GM18858 (cell line): ENCODE measurements around the gene LY6G6D.
A peak's percentile ranks its signal among the peaks of the same experiment; 100 is the strongest.

Experiments
- ATAC-seq: cut with Tn5 transposase; IDR thresholded peaks from one replicate; pipeline ENCODE4 v1.9.1; 2021; ENCODE audit not compliant: unreplicated experiment

The LY6G6D gene, protein sequence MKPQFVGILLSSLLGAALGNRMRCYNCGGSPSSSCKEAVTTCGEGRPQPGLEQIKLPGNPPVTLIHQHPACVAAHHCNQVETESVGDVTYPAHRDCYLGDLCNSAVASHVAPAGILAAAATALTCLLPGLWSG

DNA sequence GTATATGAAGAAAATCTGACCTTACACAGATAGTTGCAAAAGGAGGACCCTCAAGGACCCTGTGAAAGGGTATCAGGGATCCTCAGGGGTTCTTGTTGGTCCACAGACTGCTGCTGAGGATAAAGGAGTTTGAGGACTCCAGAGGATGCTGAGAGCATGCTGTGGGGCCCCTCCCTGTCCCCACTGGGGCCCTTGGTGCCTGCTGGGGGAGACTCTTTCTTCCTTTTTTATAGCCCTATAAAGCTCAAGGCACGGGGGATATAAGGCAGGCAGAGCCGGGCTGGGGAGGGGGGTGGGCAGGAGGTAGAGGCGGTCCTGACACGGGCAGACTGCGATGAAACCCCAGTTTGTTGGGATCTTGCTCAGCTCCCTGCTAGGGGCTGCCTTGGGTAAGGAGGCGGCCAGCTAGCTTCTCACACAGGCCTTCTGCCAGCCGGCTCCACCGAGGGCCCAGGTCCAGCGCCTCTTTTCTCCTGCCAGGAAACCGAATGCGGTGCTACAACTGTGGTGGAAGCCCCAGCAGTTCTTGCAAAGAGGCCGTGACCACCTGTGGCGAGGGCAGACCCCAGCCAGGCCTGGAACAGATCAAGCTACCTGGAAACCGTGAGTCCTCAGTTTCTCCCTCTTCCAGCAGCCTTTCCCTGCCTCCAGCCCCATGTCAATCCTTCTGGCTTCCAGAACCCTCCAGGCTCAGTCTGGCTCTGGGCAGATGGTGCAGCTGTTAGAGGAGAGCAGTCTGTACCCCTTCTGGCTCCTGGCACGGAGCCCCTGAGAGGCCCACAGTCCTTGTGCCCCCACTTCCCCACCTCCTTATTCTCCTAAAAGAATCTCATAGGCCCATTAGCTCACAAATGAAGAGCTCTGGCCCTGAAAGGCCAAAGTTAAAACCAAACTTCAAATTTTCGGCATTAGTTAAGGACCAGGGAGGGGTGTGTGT lies at the start of gene LY6G6D:
Gene LY6G6D (plus strand): TSS at position 327 of the 937 bp plus-strand sequence. CDS start 8 bp downstream, at position 335.
- no peak for ATAC-seq

DNA sequence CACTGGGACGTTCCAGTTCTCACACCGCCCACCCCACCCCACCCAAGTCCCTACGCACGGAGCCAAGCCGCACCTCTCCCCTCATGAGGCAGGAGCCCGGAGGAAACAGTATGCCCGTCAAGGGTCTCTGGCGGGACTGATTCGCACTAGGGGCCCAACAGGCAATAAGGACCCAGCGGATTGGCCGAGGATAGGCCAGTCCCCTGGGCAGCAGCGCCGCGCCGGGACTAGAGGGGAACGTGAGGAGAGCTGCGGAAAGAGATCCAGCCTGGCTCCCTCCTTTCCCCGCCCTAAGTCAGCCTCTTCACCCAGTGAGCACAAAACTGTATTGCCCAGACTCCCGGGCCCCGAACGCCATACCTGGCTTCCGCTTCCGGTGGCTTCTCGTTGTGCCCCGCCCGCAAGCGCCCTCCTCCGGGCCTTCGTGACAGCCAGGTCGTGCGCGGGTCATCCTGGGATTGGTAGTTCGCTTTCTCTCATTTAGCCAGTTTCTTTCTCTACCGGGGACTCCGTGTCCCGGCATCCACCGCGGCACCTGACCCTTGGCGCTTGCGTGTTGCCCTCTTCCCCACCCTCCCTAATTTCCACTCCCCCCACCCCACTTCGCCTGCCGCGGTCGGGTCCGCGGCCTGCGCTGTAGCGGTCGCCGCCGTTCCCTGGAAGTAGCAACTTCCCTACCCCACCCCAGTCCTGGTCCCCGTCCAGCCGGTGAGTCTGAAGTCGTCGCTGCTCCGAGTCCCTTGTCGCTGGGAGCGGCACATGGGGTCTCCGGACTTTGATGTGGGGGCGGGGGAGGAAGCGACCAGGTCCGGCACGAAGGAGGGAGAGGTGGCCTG lies 49.4 kb upstream of the LY6G6D start, which contains the start of gene CSNK2B:
Gene CSNK2B (plus strand): TSS at position 580 of the 836 bp plus-strand sequence. CDS start 752 bp downstream, outside the sequence.
- peak; percentile 64 for ATAC-seq

- ATAC-seq, result no peak
Observed at GRCh38 chr6:31666337-31666965, 48.7 kb upstream of the LY6G6D start.

DNA sequence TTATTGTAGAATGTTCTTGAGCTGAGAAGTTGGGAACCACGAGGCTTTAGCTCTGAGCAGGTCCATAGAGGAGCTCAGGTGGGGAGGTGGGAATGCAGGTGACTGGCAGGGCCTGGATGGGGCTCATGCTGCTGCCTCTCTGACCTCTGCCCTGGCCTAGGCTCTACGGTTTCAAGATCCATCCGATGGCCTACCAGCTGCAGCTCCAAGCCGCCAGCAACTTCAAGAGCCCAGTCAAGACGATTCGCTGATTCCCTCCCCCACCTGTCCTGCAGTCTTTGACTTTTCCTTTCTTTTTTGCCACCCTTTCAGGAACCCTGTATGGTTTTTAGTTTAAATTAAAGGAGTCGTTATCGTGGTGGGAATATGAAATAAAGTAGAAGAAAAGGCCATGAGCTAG lies 45.5 kb upstream of the LY6G6D start, which contains the start of gene LY6G5B:
Gene LY6G5B (plus strand): TSS at position 301 of the 400 bp plus-strand sequence. CDS start 975 bp downstream, outside the sequence.
- ATAC-seq, result no peak

DNA sequence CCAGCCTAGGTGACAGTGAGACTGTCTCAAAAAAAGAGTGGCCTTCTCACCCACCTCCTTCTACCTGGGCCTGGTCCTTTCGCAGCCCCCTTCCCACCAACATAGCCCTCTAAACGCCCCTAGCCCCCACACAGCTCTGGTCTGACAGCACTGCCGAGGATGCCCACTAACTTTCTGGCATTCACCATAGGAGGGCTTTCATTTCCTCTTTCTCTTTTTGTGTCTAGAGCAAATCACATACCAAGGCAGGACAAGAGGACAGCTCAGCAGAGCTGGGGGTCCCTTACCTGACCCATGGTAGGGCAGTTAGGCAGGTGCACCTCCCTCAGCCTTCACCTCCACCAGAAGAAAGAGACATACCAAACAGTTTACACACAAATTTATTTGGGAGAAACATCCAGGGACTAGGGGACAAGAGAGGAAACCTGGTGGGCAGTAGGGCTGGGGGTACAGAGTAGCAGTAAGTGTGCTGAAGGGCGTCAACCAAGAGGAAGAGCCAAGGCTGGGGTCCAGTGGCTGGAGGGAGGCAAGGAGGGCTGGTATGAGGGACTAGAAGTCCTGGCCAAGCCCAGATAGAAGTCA lies 38.7 kb upstream of the LY6G6D start:
- ATAC-seq, result no peak

DNA sequence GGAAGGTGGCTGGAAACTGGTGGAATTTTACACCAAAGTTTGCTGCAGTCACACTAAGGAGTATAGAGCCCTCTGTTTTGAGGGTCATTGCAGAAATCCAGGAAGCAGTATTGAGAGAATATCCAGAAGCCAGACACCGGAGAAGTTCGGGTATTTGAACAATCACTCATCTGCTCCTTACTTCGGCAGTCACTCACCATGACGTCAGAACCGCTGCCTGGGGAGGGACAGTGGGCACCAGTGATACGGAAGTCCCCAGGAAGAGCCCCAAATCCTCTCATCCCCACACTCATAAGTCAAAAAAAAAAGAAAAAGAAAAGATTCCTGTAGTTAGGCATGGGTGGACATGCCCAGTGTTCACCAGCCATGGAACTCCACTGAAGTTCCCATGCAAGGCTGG lies 38.2 kb upstream of the LY6G6D start:
- no peak for ATAC-seq

DNA sequence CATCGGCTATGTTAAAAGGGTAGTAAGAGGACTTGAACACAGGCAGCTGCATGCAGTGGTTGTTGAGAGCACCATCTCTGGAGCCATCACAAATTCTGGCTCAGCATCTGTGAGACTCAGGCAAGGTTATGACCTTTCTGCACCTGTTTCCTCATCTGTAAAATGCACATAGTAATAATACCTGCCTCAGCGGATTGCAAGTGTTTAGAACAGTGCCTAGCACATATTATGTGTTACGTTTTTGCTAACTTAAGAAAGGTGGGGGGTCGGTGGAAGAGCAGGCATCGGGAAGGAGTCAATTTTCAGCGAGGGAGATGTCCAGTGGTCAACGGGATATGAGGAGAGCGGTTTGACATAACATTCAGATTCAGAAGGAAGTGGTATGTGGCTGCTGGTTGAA lies 37.2 kb upstream of the LY6G6D start:
- ATAC-seq, result no peak

GRCh38 chr6:31680226-31681134 lies 34.7 kb upstream of the LY6G6D start, which contains the start of gene LY6G5C:
Gene LY6G5C, minus strand, starts transcription at chr6:31681067. Its CDS starts 694 bp downstream, at chr6:31680373.
- ATAC-seq, result no peak

GRCh38 chr6:31681135-31681671 lies 33.9 kb upstream of the LY6G6D start:
- no peak for ATAC-seq

DNA sequence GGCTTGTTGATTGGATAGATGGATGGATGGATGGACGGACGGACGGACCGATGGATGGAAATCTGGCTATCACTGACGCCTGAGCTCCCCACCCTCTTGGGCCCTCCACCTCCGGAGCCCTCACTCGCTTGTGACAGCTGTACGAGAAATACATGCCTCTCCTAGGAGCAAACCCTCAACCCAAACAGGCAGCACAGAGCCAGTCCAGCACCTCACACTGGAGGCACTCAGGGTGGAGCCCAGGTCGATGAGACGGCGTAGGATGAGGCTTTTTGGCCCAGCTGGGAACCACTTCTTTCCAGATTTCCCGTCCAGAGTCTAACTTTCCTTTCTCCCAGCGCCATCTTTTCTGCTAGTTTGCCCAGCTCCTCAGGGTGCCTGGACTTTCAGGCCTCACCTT lies 31.6 kb upstream of the LY6G6D start:
- ATAC-seq, result no peak

GRCh38 chr6:31686483-31686882 lies 28.7 kb upstream of the LY6G6D start:
- ATAC-seq, result no peak

DNA sequence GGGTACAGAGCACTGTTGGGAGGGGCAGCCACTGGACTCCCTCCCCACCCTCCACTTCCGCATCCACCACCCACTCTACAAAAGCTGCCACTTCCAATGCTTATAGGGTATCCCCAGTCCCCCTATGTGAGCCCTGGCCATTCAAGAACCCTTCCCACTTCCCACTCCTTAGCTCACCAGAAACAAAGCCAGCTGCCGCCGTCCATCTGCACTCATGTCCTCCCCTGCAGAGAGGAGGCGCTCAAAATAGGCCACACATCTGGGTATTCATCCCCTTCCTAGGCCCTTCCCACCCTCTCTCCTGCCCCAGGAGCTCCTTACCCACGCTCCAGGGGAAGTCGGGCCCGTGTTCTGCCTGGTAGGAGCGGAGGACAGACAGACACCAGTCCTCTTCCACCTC lies 27.8 kb upstream of the LY6G6D start:
- no peak for ATAC-seq

- no peak for ATAC-seq
Observed at GRCh38 chr6:31687860-31688693, 27.1 kb upstream of the LY6G6D start.

DNA sequence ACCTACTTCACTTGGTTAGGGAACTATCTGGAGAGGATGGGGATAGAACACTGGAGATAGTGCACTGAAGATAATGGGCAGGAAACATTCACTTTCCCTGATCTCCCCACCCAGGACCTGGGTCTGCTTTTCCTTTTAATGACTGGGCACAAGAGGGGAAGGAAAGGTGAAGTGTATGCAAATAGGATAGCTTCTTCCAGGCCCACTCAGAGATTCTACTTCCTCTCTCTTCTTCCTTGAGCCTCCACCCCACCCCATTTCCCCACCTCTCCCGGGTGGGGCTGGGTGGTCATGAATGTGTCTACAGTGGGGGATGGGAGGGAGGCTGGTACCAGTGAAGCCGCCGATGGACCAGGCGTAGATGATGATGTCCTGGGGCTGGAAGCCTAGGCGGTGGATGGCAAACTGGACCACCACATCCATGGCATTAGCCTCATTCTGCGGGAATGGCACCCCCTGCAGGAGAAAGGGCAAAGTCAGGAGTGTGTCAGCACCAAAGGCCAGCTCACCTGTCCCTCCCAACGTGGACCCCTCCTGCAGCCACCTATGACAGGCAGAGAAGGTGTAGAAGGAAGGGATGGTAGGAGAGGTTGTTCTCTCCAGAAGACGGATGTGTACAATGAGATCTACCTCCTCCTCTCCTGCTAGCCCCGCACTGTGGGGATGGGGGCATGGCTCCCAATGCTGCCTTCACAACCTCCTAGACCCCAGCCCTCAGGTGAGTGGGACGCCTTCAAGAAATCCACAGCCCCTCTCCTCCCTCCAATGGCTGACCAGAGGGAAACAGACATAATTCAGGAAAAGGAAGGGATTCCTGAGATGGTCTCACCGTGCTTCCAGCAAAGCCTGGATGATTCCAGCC lies 25.7 kb upstream of the LY6G6D start:
- ATAC-seq, result no peak

DNA sequence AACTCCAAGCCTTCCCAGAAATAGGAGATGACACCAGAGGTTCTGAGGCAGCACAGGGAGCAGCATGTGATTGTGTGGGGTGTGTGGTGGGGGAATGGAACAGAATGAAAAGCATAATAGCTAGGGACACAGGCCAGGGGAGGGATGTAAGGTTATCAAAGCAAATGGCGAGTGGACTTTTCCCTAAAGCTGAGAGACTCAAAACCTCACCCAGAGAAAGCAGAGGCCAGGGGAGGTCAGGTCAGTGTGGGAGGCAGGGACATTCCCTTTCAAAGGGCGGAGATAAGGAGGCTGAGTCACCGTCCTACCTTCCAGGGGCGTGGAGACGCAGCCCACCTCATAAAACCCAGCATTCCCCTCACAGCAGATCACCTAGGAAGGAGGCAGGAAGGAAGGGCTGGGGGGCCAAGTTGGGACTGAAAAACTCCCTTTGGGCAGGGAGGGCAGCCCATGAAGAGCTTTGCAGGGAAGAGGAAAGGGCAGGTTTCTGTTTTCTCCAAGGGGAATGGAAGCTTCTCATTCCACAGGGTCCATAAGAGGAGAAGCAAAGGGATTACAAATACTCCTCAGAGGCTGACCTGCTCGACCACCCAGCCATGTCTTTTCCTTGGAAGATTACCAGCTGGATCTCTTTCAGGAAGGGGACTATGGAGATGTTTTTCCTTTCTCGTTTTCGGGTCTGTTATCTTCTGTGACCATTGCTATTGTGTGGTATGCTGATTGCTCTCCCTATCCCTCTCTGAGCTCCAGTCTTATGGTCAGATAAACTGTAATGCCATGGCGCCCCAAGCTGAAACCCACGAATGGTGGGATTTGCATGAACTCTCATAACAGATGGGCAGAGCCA lies 24.7 kb upstream of the LY6G6D start:
- ATAC-seq, result no peak

DNA sequence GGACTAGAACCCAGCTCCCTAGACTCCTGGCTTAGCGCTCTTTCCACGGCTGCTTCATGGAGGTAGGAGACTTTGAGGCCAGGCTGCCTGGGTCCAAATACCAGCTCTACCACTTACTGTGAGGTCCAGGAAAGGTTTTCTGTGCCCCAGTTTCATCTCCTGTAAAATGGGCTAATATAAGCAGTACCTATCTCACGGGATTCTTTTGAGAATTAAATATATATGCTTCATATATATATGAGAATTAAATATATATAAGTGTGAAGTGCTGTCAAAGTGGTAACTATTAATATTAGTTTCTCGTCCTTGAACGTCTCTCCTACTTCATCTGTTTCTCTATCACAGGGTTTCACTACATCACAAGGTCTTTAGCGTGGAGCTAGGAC lies 24.1 kb upstream of the LY6G6D start:
- no peak for ATAC-seq
